Activated gamma-delta T cell (primary cell): ENCODE results near the gene PDE8B.
"Not testable (repeated sequence)": the region's sequence is repeated elsewhere in the genome, so short reads cannot be mapped to it uniquely, and the experiment has no call there.

ENCODE experiments used
- DNase-seq: peaks from one replicate; lab custom pipeline; 2025; lab: John Stamatoyannopoulos, UW

Gene PDE8B

GRCh38 chr5:77444356-77444755 is 233.9 kb downstream of the PDE8B start:
- no peak for DNase-seq

DNA sequence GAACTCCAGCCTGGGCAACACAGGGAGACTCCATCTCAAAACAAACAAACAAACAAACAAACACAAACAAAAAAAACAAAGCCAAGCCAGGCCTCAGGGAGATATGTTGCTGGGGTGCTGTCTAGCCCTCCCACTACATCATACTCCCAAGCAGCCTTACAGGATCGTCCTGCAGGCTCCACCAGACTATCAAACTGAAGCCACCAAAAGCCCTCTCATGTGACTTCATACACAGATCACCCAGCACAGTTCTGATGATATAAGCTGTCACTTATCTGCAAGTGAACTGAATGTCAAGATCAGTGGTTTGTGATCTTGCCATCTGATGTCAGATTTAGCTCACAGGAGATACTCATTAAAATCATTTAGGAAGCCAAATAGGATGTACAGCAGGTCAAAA is 238.4 kb downstream of the PDE8B start:
- DNase-seq: no peak

GRCh38 chr5:77449277-77449676 is 238.8 kb downstream of the PDE8B start:
- no peak for DNase-seq

DNA sequence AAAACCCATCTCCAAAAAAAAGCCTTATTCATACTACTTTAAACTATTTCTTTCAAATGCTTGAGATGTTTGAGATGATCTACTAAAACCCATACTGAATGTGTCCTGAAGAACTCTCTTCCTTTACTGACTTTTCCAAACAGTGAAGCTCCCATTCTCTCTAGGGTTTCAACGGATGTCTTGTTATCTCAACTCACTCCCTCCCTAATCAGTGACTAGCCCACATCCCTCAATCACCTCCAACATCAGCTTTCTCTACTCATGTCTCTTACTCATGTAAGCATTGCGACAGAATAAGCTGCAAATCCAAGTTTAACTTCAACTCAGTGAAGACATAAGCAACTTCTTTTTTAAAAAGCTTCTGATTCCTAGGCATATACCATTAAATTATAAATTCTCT is 239.5 kb downstream of the PDE8B start:
- no peak for DNase-seq

DNA sequence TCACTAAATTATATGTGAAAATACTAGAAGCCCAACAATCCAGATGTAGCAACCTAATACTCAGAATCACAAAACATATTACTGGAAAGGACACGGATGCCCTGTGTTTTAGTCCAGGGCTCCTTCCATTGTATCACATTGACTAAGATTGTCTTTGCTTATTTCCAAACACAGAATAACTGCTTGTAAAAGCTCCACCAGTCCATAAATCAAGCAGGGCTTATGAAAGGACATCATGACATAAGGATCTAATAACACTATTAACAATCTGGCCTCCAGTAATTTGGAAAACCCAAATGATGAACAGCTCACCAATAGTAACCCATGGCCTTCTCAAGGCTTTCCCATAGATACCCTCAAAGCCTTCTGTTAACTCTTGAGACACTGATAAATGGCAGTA is 241.9 kb downstream of the PDE8B start:
- DNase-seq: no peak

- DNase-seq: no peak
Observed at GRCh38 chr5:77454123-77454522, 243.6 kb downstream of the PDE8B start.

GRCh38 chr5:77461287-77461686 is 250.8 kb downstream of the PDE8B start:
- DNase-seq: no peak

- no peak for DNase-seq
Observed at GRCh38 chr5:77463905-77464304, 253.4 kb downstream of the PDE8B start.

DNA sequence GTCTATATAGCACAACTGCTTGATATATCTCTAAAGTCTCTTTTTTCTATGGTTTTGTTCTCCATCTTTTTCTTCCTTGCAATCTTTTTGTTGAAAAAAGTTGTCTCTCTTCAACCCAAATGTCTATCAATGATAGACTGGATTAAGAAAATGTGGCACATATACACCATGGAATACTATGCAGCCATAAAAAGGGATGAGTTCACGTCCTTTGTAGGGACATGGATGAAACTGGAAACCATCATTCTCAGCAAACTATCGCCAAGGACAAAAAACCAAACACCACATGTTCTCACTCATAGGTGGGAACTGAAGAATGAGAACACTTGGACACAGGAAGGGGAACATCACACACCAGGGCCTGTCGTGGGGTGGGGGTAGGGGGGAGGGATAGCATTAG is 258.4 kb downstream of the PDE8B start:
- not testable (repeated sequence) for DNase-seq

- DNase-seq: not testable (repeated sequence)
Observed at GRCh38 chr5:77475041-77475440, 264.6 kb downstream of the PDE8B start.
